Choroid plexus epithelial cell (primary cell): ENCODE results near the gene KLHL22.

Experiments
- DNase-seq: peaks from one replicate; pipeline ENCODE4 v3.0.0-alpha.2; 2010; ENCODE audit warnings: low read depth
- H3K4me3 ChIP-seq: 2 replicates; pipeline ENCODE4 v1.5.1; 2011; ENCODE audit warnings: low read depth, mild to moderate bottlenecking, control low read depth, low read length, moderate library complexity
- CTCF ChIP-seq: conservative IDR thresholded peaks from 2 replicates; pipeline ENCODE4 v1.5.1; 2011; ENCODE audit warnings: low read depth, mild to moderate bottlenecking, control low read depth, inconsistent platforms, low read length, moderate library complexity

The KLHL22 gene

DNA sequence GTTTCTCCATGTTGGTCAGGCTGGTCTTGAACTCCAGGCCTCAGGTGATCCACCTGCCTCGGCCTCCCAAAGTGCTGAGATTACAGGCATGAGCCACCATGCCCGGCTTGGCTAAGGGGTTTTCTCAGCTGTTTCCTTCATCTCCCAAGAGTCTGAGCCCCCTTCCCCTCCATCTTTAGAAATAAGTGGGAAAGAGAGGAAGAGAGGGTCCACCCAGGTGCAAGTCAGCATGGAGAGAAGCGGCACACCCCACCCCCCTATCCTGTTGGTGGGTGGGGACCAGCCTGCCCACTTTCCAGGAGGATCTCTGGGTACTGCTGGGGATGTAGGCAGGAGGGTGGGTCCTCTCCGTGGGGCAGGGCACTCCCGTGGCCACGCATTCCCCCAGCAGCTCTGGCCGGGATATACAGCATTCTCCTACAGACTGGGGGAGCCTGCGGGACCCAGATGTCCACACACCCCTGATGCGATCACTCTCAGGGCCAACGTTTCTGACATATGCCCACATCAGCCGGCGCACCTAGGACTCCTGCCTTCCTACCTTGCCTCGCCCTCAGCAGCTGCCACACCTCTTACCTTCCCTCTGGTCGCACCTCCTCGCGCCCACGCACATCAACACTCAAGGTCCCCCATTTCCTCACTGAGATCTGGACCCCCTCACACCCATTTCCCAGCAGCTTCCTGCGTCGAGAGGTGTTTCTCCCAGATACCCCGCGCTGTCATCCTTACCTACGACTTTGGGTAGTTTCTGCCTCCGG lies 66.9 kb downstream of the KLHL22 start:
- DNase-seq, result no peak
- H3K4me3 ChIP-seq, result no peak overlapping the region
- TF ChIP-seq CTCF, result no peak

- no peak for DNase-seq
- H3K4me3 ChIP-seq, result no peak overlapping the region
- no peak for TF ChIP-seq CTCF
Measured at GRCh38 chr22:20427945-20428417, 67.6 kb downstream of the KLHL22 start.

DNA sequence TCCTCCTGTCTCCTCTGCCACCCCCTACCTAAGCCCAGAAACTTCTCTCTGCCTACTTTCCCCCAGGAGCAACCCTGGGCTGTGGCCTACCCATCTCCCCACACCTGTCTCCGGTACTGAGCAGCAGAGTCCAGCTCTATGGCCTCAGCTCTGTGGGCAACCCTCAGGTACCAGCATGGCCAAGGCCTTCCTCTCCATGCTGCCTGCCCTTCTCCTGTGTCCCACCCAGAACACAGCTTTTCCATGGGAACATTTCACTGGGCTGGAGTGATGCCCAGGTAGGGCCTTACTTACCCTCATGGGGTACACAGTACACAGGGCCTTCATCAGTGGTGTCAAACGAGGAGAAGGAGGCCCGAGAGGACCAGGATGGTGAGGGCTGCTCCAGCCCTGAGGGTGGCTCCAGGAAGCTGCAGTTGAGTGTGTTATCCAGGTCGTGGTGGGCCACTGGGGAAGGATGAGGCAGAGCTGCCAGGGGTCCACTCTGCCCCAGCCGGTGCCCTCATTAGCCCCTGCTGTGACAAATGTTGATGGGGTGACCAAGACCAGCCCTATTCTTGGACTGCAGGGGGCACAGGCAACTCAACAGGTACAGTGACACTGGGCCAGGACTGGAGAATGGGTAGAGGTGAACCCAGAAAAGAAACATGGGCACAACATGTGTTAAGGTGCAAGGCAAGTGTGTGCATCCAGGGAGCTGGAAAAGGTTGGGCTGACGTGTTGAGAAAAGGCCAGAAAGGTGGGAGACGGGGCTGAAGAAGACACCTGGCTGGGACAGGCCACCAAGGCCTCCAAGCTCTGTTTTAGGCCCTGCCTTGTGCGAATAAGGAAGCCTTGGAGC lies 68.3 kb downstream of the KLHL22 start:
- no peak for DNase-seq
- no peak for TF ChIP-seq CTCF
- H3K4me3 ChIP-seq, result no peak overlapping the region

- no peak overlapping the region for H3K4me3 ChIP-seq
- no peak for DNase-seq
- no peak for TF ChIP-seq CTCF
Measured at GRCh38 chr22:20426259-20426615, 69.4 kb downstream of the KLHL22 start.

DNA sequence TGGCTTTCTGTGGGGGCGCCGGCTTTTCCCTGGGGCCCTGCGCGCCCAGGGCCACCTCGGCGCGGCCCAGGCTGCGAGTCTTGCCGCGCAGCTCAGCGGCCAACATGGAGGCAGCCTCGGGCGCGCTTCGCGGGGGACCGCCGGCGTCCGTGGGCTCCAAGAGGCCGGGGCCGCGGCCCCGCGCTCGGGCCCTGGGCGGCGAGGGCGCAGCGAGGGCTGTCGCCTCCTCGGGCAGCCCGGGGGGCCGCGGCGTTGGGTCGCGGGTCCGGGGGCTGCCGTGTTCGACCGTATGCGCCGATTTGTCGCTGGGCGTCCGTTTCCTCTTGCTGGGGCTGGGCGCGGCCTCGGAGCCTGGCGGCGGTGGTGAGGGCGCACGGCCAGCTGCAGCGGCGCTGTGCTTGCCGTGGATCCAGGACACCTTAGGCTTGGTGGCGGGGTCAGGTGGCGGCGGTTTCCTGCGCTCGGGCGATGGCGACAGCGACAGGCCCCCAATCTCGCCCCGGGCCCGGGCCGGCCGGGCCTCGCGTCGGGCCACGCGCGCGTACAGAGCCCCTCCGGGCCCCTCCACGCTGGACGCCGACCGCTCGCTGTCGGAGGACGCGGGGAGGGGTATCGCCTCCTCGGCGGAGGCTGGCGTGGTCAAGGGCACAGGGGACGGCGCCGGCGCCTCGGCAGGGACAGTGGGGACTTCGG lies 69.9 kb downstream of the KLHL22 start:
- H3K4me3 ChIP-seq, result no peak overlapping the region
- TF ChIP-seq CTCF, result no peak
- no peak for DNase-seq

- DNase-seq, result no peak
- no peak overlapping the region for H3K4me3 ChIP-seq
- TF ChIP-seq CTCF, result no peak
Measured at GRCh38 chr22:20424932-20425565, 70.5 kb downstream of the KLHL22 start.
